HG03442 (cell line): ENCODE data around the gene EPHB2.

ENCODE experiments used
- ATAC-seq: cut with Tn5 transposase; IDR thresholded peaks from one replicate; pipeline ENCODE4 v1.9.1; 2021; ENCODE audit warnings: mild to moderate bottlenecking, moderate library complexity; ENCODE audit not compliant: unreplicated experiment

The EPHB2 gene

GRCh38 chr1:22815421-22816066, 104.9 kb downstream of the EPHB2 start:
- no peak for ATAC-seq

GRCh38 chr1:22816067-22816775, 105.6 kb downstream of the EPHB2 start:
- no peak for ATAC-seq

- ATAC-seq = no peak
Observed at GRCh38 chr1:22816803-22817202, 106.2 kb downstream of the EPHB2 start.

GRCh38 chr1:22817462-22817861, 106.8 kb downstream of the EPHB2 start:
- ATAC-seq = no peak

GRCh38 chr1:22818061-22818770, 107.6 kb downstream of the EPHB2 start:
- ATAC-seq = no peak

DNA sequence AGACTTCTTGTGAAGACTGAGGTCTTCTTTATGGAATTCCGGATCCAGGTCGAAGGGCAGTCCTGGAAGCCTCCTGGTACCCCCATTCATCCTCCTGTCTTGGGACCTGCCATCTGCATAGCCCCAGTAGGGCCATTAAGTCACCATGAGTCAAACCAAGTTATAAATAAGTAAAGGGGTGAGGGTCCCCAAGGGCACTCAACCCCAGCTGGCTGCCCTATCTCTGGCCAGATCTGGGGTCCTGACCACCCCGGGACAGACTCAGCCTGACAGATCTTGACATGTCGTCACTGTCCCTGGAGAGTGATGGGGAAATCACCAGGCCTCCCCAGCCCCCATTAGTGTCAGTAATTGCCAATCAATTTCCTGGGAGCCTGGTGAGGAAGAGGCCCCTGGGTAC, 108.7 kb downstream of the EPHB2 start:
- ATAC-seq = no peak

DNA sequence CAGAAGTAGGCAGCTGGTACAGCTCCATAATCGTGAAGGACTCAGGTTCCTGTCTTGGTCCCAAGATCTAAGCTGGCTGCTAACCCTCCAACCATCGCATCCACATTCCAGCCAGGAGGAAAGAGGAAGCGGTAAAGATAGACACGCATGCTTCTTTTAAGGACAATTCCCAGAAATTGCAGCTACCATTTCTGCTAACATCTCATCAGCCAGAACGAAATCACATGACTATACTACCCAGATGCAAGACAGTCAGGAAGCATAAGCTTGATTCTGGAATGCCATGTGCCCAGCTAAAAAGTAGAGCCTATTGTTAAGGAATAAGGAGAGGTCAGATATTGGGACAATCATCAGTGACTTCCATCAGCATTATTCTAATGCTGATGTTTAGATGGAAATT, 110.4 kb downstream of the EPHB2 start:
- ATAC-seq = no peak

DNA sequence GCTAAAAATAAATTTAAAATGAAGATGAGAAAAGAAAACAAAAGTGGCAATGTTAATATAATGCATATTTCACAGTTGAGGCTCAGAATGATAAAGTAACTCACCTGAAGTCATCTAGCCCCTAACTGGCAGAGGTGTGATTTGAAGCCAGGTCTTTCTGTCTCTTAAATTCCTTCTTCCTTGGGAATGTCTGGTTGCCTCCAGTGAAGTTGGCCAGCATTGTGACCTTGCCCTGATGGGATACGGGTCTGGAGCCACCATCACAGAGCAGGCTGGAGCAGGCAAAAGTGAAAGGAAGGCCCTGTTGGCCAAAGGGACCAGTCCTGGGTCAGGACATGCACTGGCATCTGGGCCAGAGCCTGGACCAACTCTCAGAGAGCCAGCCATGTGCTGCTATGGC, 111.7 kb downstream of the EPHB2 start:
- no peak for ATAC-seq

DNA sequence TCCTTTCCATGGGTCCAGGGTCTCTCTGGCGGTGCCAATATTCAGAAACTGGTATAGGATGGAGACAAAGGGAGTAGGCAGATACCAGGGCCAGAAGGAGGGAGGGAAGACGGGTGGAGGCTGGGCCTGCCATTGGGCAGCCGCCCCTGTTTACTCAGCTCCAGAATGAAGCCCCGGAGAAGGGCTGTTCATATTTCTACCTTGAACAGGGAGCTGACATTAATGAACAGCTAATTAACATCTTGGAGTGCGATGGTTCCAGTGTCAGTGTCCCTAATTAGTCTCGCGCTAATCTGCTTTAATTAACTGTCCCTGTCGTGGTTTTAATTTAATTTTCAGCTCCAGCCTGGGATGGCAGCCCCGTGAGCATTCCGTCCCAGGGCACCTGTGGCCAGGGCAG, 113.8 kb downstream of the EPHB2 start:
- ATAC-seq = no peak

- ATAC-seq = no peak
Observed at GRCh38 chr1:22824975-22825374, 114.3 kb downstream of the EPHB2 start.

- ATAC-seq = no peak
Observed at GRCh38 chr1:22825486-22826189, 115.0 kb downstream of the EPHB2 start.

- no peak for ATAC-seq
Observed at GRCh38 chr1:22826604-22827580, 116.3 kb downstream of the EPHB2 start.

GRCh38 chr1:22827666-22828483, 117.2 kb downstream of the EPHB2 start:
- ATAC-seq = no peak

DNA sequence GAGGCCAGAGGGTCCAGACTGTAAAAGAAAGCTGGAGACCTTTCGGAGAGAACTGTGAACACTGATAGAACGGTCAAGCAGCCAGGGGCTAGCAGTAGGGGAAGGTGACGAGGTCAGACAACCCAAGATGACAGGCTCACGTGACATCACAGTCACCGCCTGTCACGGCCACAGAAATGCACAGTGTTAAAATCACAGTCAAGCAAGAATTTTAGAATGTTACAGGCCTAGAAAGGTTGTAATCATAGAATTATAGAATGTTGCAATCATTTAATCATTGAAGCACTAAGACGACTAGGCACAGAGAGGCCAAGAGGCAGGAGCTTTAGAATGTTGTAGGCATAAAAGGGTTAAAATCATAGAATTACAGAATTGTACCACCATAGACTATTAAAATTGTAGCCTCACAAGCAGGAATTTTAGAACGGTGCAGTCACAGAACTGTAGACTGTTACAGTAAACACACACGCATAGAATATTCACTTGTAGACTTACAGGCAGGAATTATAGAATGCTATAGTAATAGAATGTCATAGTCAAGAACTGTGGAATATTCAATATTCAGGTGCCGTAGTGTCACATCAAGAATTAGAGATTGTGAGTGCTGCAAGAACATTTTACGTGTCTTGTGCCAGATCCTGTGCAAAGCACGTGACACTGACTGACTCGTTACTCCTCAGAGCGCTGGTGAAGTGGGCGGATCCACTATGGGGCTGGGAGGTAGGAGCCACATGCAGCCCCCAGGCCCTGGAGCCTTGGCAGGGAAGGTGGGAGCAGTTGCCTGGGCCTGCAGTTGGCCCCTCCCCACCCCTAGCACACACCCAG, 118.1 kb downstream of the EPHB2 start:
- ATAC-seq = no peak

GRCh38 chr1:22829309-22829989, 118.8 kb downstream of the EPHB2 start:
- ATAC-seq = no peak

GRCh38 chr1:22830041-22830566, 119.5 kb downstream of the EPHB2 start:
- no peak for ATAC-seq

DNA sequence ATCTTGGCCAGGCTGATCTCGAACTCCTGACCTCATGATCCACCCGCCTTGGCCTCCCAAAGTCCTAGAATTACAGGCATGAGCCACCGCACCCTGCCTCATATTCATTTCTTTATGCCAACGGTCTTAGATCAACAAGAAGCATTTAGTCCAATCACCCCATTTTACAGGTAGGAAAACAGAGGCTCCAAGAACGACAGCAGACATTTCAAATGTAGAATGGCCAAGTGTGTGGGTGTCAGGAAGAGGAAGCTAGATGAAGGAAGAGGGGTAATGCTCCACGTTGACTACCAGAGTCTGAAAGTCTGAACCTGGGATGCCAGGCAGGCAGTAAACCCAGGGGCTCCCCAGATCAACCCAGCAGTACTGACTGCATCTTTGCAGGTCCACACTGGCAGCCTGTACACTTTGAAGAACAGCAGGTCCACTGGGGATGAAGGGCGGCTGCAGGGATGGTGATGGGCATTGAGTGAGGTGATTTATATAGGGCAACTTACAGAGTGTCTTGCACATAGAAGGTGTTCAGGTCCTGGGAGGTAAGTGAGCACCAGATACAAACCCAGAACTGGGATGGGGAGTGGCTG, 120.2 kb downstream of the EPHB2 start:
- no peak for ATAC-seq
